ENCODE measurements around the gene YY1.

DNA sequence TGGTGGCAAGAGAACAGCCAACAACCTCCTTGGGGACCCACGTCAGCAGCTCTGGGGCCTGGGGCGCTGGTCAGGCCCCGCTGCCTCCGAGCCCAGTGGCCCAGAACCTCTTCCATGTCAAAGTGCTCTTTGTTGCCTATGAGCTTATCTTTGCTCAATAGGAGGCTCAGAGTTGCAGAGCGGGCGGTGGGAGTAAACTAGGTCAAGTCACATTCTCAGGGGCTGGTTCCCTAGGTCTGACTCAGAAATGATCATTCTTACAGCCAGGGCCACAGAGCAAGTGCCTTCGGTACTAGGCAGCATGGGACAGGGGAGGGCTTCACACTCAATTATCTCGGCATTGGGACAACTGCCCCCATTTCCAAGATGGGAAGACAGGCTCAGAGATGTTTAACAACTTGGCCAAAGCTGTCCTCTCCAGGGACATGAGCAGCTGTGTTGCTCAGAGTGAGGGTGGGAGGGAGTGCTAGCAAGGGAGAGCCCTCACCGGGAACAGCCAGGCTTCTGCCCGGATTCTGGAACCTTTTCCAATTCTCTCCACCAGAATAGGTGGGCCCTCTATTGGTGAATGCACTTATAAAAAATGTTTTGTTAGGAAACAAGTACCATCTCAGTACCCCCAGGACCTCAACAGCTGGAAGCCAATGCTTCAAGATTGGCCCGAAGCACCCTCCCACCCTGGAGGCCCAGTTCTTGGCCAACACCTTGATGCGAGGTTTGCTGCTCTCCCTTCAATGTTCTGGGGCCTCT lies 55.4 kb downstream of the YY1 start:
- TF ChIP-seq EZH2 (IDR thresholded peaks at IDR 0.05; ENCODE audit: insufficient read depth, poor library complexity, severe bottlenecking) (no peak), EZH2phosphoT487 (IDR thresholded peaks at IDR 0.05; ENCODE audit: insufficient read depth, low read depth) (no peak)

Measured in GM23248 (cell line).